A549 (cell line): ENCODE measurements around the gene PDE1C.

ENCODE experiments used
- CTCF ChIP-seq: fragments of >200 bp; sonication (Bioruptor Twin); formaldehyde crosslinking; IDR thresholded peaks from 3 replicates; pipeline ENCODE4 v1.5.1; 2016
- KDM5A ChIP-seq: fragments of 200-600 bp; sonication (generic); IDR thresholded peaks from 2 replicates; pipeline ENCODE4 v1.6.1; 2016; ENCODE audit warnings: antibody characterized with exemption, mild to moderate bottlenecking

GRCh38 chr7:32071466-32072091 is 1.4 kb upstream of the PDE1C start:
- TF ChIP-seq CTCF (no peak), KDM5A (no peak)
